ENCODE data around the gene KRTAP9-1.

GRCh38 chr17:41186872-41187271 is 2.8 kb upstream of the KRTAP9-1 start:
- TF ChIP-seq, protein P1, sequence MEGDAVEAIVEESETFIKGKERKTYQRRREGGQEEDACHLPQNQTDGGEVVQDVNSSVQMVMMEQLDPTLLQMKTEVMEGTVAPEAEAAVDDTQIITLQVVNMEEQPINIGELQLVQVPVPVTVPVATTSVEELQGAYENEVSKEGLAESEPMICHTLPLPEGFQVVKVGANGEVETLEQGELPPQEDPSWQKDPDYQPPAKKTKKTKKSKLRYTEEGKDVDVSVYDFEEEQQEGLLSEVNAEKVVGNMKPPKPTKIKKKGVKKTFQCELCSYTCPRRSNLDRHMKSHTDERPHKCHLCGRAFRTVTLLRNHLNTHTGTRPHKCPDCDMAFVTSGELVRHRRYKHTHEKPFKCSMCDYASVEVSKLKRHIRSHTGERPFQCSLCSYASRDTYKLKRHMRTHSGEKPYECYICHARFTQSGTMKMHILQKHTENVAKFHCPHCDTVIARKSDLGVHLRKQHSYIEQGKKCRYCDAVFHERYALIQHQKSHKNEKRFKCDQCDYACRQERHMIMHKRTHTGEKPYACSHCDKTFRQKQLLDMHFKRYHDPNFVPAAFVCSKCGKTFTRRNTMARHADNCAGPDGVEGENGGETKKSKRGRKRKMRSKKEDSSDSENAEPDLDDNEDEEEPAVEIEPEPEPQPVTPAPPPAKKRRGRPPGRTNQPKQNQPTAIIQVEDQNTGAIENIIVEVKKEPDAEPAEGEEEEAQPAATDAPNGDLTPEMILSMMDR (IDR thresholded peaks at IDR 0.05) = no peak
- no peak for TF ChIP-seq POLR2A (IDR thresholded peaks at IDR 0.05)
